Measurements from ENCODE around the gene PRAMEF12.
"Not testable (repeated sequence)": the region's sequence is repeated elsewhere in the genome, so short reads cannot be mapped to it uniquely, and the experiment has no call there.

PRAMEF12 gene

DNA sequence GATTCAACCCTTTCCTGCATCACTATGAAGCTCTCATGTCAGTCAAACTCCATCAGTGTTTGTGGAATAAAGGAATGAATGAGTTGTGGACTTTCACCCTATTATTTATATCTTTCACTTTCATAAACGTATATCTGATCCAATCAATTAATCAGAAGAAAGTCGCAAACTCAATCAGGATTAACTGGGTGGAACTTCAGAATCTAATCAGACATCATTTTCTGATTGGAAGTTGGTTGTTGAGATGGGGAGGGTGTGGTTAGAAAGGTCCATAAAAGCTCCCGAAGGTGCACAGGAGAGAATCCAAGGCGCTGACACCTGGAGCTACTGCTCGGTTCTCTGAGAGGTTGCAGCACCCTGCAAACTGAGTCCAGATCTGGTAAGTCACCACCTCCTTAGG, at the start of gene PRAMEF12:
Gene PRAMEF12, plus strand, starts transcription at position 301 of the 400 bp plus-strand sequence. CDS start 1,130 bp downstream, outside the sequence.
- DNase-seq (ENCODE audit: low read depth in 2 of 2, low spot score in 1 of 2): no peak

GRCh38 chr1:12728391-12728790, 45.1 kb upstream of the PRAMEF12 start:
- DNase-seq (ENCODE audit: low read depth in 2 of 2, low spot score in 1 of 2): no peak

DNA sequence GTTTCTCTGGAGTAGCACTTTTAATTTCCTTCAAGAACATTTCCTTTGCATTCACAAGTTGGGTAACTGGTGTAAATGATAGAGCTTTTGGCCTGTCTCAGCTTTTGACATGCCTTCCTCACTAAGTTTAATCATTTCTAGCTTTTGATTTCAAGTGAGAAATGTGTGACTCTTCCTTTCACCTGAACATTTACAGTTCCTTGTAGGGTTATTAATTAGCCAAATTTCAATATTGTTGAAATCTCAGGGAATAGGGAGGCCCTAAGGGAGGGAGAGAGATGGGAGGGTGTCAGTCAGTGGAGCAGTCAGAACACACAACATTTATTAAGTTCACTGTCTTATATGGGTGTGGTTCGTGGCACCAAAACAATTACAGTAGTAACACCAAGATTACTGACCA, 43.4 kb upstream of the PRAMEF12 start:
- no peak for DNase-seq (ENCODE audit: low read depth in 2 of 2, low spot score in 1 of 2)

GRCh38 chr1:12731084-12731483, 42.5 kb upstream of the PRAMEF12 start:
- not testable (repeated sequence) for DNase-seq (ENCODE audit: low read depth in 2 of 2, low spot score in 1 of 2)

- DNase-seq (ENCODE audit: low read depth in 2 of 2, low spot score in 1 of 2): no peak
Observed at GRCh38 chr1:12734651-12735050, 38.9 kb upstream of the PRAMEF12 start.

DNA sequence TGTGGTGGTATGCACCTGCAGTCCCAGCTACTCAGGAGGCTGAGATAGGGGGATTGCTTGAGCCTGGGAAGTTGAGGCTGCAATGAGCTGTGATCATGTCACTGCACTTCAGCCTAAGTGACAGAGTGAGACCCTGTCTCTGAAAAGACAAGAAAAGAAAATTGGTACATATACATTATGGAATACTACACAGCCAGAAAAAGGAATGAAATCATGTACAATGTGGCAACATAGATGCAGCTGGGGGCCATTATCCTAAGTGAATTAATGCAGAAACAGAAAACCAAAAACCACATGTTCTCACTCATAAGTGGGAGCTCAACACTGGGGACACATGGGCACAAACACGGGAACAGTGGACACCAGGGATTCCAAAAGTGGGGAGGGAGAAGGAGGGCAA, 34.6 kb upstream of the PRAMEF12 start:
- DNase-seq (ENCODE audit: low read depth in 2 of 2, low spot score in 1 of 2): no peak

GRCh38 chr1:12739613-12740012, 33.9 kb upstream of the PRAMEF12 start:
- no peak for DNase-seq (ENCODE audit: low read depth in 2 of 2, low spot score in 1 of 2)

GRCh38 chr1:12741946-12742345, 31.6 kb upstream of the PRAMEF12 start:
- no peak for DNase-seq (ENCODE audit: low read depth in 2 of 2, low spot score in 1 of 2)

DNA sequence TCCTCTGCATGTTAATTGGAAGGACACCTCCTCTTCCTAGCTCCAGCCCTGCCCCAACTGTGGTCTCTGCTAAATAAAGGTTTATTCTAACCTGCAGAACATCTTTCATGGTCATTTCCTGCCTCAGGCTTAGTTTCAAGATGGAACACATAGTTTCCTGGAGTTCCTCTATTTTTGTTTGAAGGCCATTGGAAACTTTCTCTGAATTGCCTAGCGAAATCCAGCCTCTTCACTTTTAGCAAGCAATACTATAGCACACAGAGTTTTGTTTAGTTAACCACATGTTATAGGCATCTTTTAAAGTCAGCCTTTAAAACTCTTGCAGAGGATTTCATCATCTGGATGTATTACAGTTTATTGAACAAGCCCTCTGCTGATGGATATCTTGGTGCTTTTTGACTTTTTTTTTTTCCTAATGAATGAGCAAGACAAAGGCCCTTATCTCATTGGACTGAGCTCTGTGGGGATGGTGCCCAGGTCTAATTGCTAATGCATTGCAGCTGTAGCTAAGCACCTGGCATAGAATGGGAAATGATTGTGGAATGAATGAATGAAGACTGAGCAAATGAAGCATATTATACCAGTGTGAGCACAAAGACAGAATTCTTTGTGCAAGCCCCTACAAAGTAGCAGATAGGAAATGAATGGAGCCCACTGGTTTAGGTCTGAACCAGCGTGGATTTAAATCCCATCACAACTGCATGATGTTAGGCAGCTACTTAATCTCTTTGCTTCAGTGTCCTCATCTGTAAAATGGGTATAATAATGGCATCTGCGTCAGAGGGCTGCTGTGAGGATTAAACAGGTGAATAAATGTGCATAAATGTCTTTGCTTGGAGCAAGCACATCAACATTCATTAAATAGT, 28.2 kb upstream of the PRAMEF12 start:
- no peak for DNase-seq (ENCODE audit: low read depth in 2 of 2, low spot score in 1 of 2)

DNA sequence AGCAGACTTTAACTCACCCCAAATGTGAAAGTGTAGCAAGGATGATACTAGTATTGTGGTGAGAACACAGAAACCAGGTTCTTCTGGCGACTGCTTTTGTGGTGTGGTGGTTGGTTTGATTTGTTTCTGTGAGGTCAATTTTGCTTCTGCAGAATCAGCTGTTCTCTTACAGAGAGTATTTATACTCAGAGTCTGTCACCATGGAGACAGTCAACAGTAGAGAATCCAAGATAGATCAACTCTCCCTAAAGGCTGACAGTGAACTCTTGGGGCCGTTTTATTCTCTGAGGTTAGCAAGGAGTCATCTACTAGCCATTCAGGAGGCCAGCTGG, 27.6 kb upstream of the PRAMEF12 start, which contains the start of gene CFAP107:
Gene CFAP107, plus strand, starts transcription at position 209 of the 332 bp plus-strand sequence. CDS start 231 bp downstream, outside the sequence.
- DNase-seq (ENCODE audit: low read depth in 2 of 2, low spot score in 1 of 2): no peak

GRCh38 chr1:12748778-12749355, 24.7 kb upstream of the PRAMEF12 start:
- DNase-seq (ENCODE audit: low read depth in 2 of 2, low spot score in 1 of 2): no peak

GRCh38 chr1:12754738-12755137, 18.8 kb upstream of the PRAMEF12 start:
- no peak for DNase-seq (ENCODE audit: low read depth in 2 of 2, low spot score in 1 of 2)

GRCh38 chr1:12756273-12756672, 17.3 kb upstream of the PRAMEF12 start:
- DNase-seq (ENCODE audit: low read depth in 2 of 2, low spot score in 1 of 2): no peak

GRCh38 chr1:12756768-12757413, 16.6 kb upstream of the PRAMEF12 start:
- no peak for DNase-seq (ENCODE audit: low read depth in 2 of 2, low spot score in 1 of 2)

- no peak for DNase-seq (ENCODE audit: low read depth in 2 of 2, low spot score in 1 of 2)
Observed at GRCh38 chr1:12757836-12758235, 15.7 kb upstream of the PRAMEF12 start.

DNA sequence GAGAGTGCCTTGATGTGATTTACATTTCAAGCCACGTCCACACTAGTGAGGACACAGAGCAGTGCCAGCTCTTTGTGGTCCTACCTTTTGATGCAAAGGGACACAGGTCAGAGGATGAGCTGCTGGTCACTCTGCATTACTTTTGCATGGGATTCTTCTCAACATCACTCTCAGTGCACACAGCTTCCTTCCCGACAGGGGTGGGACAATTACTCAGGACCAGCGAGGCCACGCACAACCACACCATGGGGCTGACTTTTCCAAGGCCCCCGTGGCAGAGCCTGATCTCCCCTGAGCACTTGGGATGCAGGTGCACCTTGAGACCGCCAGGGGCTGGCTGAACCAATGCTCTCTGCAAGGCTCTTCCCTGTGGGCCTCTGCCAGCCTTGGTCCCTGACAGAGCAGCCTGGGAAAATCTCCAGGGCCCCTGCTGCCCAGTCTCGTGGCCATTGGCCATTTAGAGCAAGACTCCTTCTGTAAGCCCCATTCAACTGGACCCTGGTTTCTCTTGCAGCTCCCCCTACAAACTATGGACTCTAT, 13.2 kb upstream of the PRAMEF12 start:
- DNase-seq (ENCODE audit: low read depth in 2 of 2, low spot score in 1 of 2): no peak

GRCh38 chr1:12761781-12762180, 11.8 kb upstream of the PRAMEF12 start:
- DNase-seq (ENCODE audit: low read depth in 2 of 2, low spot score in 1 of 2): no peak

- no peak for DNase-seq (ENCODE audit: low read depth in 2 of 2, low spot score in 1 of 2)
Observed at GRCh38 chr1:12762766-12763165, 10.8 kb upstream of the PRAMEF12 start.

GRCh38 chr1:12763479-12763878, 10.1 kb upstream of the PRAMEF12 start:
- DNase-seq (ENCODE audit: low read depth in 2 of 2, low spot score in 1 of 2): no peak

DNA sequence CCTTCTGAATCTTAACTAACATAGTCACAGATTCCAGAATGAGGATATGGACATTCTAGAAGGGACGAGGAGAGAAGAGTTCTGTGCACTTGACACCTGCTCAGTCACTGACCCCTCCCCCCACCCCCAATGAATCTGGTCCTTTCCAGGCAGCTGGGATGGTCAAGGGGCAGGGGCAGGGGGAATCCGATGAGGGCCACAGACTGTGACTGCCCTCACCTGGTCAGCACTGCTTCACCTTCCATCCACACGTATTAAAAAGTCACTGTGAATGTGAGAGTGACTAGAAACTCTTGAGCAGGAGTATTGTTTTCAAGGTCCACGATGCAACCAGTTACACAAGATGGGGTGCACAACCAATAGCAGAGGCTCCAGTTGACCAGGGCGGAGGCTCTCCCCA, 9.5 kb upstream of the PRAMEF12 start:
- no peak for DNase-seq (ENCODE audit: low read depth in 2 of 2, low spot score in 1 of 2)

DNA sequence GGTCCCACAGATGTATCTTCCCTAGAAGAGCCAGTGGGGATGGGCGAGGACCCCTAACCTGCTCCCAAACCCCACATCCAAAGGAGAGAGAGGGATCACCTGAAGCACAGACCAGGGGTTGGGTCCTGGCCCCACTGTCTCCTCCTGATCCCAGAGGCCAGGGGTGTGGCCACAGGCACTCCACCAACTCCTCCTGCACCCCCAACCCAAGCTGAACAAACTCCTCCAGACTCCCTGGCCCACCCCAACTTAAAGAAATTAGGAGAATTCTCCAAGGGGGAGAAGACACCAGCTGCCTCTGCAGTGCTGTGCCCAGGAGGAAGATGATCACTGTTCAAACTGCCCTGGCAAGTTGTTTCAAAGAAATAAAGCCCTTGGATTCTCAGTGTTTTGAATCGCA, 4.5 kb upstream of the PRAMEF12 start:
- no peak for DNase-seq (ENCODE audit: low read depth in 2 of 2, low spot score in 1 of 2)

DNA sequence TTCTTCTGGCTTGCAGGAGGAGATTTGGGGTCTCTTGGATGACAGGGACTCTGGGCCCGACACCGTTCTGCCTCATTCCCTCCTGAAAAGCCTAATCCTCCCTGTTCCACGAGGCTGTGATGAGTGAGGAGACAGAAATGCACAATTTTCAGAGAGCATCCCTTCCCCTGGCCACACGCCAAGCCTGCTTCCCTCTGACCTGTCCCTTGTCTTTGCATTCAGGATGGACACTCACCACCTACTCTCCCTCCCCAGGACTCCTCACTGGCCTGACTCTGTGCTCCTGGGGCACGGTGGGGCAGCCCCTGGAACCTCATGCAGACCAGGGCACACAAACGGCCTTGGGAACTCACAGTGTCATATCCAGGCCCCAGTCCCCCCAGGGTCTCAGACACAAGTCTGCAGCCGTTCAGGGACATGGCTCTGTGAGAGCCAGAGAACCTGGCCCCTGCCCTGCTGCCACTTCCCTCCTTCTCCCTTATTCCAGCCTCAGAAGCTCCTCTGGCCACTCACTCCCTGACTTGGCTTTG, 3.5 kb upstream of the PRAMEF12 start:
- DNase-seq (ENCODE audit: low read depth in 2 of 2, low spot score in 1 of 2): no peak
